ENCODE measurements around the gene TRIM41. TPM values are rescaled to one million over a fixed set of nuclear protein-coding genes. Genes with fewer than 3 reads are reported as not detected.
A peak's percentile ranks its signal among the peaks of the same experiment; 100 is the strongest.

The TRIM41 gene
- total and polyA plus RNA-seq, 2 of the 13 experiments (the other 11 are each of a cell fraction or from before 2014, with no cell fraction given) = 10.2 to 16.7 TPM

DNA sequence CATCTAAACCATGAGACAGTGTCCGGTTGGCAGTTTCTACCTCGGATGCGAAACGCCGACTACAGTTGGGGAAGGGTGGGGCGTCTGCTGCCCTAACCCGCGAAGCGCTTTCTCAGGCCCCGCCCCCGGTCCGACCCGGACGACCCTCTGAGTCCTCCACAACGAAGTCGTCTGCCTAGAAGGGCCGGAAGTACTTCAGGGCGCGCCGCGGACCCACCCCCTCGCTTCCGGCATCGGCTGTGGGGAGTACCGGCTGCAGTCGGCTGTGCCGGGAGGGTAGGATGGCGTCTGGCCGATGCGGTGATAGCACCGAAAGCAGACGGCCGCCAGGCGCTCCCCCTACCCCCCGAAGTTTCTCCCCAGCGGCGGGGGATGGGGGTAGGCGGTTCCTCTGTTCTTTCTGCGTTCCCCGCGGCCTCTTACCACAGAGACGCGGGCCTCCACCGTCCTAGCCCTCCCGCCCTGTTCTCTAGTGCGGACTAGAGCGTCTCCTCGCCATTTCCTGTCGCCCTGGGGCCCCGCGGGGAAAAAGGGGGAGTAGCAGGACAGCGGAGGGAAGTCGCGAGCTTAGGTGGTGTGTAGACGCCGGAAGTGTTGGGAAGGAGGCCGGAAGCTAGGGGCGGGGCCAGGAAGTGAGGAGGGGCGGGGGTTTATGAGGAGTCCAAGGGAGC is at the start of gene TRIM41 (continued):
- TF ChIP-seq, protein P1, sequence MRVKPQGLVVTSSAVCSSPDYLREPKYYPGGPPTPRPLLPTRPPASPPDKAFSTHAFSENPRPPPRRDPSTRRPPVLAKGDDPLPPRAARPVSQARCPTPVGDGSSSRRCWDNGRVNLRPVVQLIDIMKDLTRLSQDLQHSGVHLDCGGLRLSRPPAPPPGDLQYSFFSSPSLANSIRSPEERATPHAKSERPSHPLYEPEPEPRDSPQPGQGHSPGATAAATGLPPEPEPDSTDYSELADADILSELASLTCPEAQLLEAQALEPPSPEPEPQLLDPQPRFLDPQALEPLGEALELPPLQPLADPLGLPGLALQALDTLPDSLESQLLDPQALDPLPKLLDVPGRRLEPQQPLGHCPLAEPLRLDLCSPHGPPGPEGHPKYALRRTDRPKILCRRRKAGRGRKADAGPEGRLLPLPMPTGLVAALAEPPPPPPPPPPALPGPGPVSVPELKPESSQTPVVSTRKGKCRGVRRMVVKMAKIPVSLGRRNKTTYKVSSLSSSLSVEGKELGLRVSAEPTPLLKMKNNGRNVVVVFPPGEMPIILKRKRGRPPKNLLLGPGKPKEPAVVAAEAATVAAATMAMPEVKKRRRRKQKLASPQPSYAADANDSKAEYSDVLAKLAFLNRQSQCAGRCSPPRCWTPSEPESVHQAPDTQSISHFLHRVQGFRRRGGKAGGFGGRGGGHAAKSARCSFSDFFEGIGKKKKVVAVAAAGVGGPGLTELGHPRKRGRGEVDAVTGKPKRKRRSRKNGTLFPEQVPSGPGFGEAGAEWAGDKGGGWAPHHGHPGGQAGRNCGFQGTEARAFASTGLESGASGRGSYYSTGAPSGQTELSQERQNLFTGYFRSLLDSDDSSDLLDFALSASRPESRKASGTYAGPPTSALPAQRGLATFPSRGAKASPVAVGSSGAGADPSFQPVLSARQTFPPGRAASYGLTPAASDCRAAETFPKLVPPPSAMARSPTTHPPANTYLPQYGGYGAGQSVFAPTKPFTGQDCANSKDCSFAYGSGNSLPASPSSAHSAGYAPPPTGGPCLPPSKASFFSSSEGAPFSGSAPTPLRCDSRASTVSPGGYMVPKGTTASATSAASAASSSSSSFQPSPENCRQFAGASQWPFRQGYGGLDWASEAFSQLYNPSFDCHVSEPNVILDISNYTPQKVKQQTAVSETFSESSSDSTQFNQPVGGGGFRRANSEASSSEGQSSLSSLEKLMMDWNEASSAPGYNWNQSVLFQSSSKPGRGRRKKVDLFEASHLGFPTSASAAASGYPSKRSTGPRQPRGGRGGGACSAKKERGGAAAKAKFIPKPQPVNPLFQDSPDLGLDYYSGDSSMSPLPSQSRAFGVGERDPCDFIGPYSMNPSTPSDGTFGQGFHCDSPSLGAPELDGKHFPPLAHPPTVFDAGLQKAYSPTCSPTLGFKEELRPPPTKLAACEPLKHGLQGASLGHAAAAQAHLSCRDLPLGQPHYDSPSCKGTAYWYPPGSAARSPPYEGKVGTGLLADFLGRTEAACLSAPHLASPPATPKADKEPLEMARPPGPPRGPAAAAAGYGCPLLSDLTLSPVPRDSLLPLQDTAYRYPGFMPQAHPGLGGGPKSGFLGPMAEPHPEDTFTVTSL (CRISPR knock-in tag; IDR thresholded peaks at IDR 0.05; ENCODE audit: borderline replicate concordance) = no peak
- TF ChIP-seq JARID2 (CRISPR knock-in tag; IDR thresholded peaks at IDR 0.05; ENCODE audit: insufficient replicate concordance) (no peak), ZNF672 (CRISPR knock-in tag; IDR thresholded peaks at IDR 0.05) (no peak), HOXA5 (CRISPR knock-in tag; IDR thresholded peaks at IDR 0.05) (no peak; the same call in 1 of the 2 replicates), TAF15 (IDR thresholded peaks at IDR 0.05; ENCODE audit: low read depth, low read length, poor library complexity, severe bottlenecking) (peak; percentile 31), ZNF614 (CRISPR knock-in tag; IDR thresholded peaks at IDR 0.05; ENCODE audit: borderline replicate concordance) (peak; percentile 21; the same call in 1 of the 2 replicates), ZNF282 (IDR thresholded peaks at IDR 0.05; ENCODE audit: partially characterized antibody) (no peak), REL (CRISPR knock-in tag; conservative IDR thresholded peaks at IDR 0.05) (no peak), PHF5A (CRISPR knock-in tag; IDR thresholded peaks at IDR 0.05; ENCODE audit: low read depth, unreplicated experiment) (no peak), ZNF841 (CRISPR knock-in tag; IDR thresholded peaks at IDR 0.05; ENCODE audit: borderline replicate concordance) (no peak)
- TF ChIP-seq, protein P2, sequence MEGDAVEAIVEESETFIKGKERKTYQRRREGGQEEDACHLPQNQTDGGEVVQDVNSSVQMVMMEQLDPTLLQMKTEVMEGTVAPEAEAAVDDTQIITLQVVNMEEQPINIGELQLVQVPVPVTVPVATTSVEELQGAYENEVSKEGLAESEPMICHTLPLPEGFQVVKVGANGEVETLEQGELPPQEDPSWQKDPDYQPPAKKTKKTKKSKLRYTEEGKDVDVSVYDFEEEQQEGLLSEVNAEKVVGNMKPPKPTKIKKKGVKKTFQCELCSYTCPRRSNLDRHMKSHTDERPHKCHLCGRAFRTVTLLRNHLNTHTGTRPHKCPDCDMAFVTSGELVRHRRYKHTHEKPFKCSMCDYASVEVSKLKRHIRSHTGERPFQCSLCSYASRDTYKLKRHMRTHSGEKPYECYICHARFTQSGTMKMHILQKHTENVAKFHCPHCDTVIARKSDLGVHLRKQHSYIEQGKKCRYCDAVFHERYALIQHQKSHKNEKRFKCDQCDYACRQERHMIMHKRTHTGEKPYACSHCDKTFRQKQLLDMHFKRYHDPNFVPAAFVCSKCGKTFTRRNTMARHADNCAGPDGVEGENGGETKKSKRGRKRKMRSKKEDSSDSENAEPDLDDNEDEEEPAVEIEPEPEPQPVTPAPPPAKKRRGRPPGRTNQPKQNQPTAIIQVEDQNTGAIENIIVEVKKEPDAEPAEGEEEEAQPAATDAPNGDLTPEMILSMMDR (CRISPR knock-in tag; IDR thresholded peaks at IDR 0.05) = peak; percentile 20
- TF ChIP-seq, protein P3, sequence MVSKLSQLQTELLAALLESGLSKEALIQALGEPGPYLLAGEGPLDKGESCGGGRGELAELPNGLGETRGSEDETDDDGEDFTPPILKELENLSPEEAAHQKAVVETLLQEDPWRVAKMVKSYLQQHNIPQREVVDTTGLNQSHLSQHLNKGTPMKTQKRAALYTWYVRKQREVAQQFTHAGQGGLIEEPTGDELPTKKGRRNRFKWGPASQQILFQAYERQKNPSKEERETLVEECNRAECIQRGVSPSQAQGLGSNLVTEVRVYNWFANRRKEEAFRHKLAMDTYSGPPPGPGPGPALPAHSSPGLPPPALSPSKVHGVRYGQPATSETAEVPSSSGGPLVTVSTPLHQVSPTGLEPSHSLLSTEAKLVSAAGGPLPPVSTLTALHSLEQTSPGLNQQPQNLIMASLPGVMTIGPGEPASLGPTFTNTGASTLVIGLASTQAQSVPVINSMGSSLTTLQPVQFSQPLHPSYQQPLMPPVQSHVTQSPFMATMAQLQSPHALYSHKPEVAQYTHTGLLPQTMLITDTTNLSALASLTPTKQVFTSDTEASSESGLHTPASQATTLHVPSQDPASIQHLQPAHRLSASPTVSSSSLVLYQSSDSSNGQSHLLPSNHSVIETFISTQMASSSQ (IDR thresholded peaks at IDR 0.05; ENCODE audit: low read depth) = 0 out of 2 replicates have a peak, but pooled peaks have one; percentile 32
- TF ChIP-seq, protein P3 (CRISPR knock-in tag; IDR thresholded peaks at IDR 0.05; ENCODE audit: borderline replicate concordance) = peak; percentile 80
- TF ChIP-seq, protein P4, sequence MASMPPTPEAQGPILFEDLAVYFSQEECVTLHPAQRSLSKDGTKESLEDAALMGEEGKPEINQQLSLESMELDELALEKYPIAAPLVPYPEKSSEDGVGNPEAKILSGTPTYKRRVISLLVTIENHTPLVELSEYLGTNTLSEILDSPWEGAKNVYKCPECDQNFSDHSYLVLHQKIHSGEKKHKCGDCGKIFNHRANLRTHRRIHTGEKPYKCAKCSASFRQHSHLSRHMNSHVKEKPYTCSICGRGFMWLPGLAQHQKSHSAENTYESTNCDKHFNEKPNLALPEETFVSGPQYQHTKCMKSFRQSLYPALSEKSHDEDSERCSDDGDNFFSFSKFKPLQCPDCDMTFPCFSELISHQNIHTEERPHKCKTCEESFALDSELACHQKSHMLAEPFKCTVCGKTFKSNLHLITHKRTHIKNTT (CRISPR knock-in tag; IDR thresholded peaks at IDR 0.05) = no peak
- TF ChIP-seq, protein P5, sequence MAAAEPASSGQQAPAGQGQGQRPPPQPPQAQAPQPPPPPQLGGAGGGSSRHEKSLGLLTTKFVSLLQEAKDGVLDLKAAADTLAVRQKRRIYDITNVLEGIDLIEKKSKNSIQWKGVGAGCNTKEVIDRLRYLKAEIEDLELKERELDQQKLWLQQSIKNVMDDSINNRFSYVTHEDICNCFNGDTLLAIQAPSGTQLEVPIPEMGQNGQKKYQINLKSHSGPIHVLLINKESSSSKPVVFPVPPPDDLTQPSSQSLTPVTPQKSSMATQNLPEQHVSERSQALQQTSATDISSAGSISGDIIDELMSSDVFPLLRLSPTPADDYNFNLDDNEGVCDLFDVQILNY (CRISPR knock-in tag; conservative IDR thresholded peaks at IDR 0.05) = no peak
